ENCODE results near the gene OR2S2.

GRCh38 chr9:35960039-35960655 is 2.2 kb upstream of the OR2S2 start:
- TF ChIP-seq CTCF (conservative IDR thresholded peaks at IDR 0.05; ENCODE audit: low read length) = no peak
- no peak for TF ChIP-seq EZH2phosphoT487 (IDR thresholded peaks at IDR 0.05; ENCODE audit: borderline replicate concordance)
